H1 (cell line): ENCODE data around the gene PDP2. TPM values are rescaled to one million over a fixed set of nuclear protein-coding genes. Genes with fewer than 3 reads are reported as not detected.

Experiments used
- CTCF ChIA-PET: fragments of 300-600 bp; sonication (Branson Sonifier 250); formaldehyde crosslinking; loops from one replicate; lab custom pipeline; 2021; ENCODE audit not compliant: partially characterized antibody; lab: Charles Lee
- POLR2A ChIA-PET: fragments of 300-600 bp; sonication (Branson Sonifier 250); formaldehyde crosslinking; loops from one replicate; lab custom pipeline; 2021; ENCODE audit warnings: inconsistent platforms; ENCODE audit not compliant: partially characterized antibody; lab: Charles Lee
- DNase-seq, 2 experiments: peaks; one replicate each; pipeline versions ENCODE4 v3.0.0 to v3.0.0-alpha.2; 2010 to 2022; ENCODE audit warnings: low spot score in 2 of 2, low read depth in 1 of 2, mixed read lengths in 1 of 2
- FAIRE-seq: peaks from 2 replicates; lab custom pipeline; 2011; peaks lifted over from hg19 to GRCh38; lab: Jason Lieb, UNC
- H2AFZ ChIP-seq: 2 replicates; pipeline ENCODE4 v1.8.1; 2012; ENCODE audit warnings: low read length, inconsistent platforms
- H2AK5ac ChIP-seq: 2 replicates; pipeline ENCODE4 v1.6.1; 2013; ENCODE audit warnings: low read depth, low read length
- H2BK120ac ChIP-seq: replicated peaks from 2 replicates; pipeline ENCODE3; 2013; ENCODE audit warnings: low read depth, low read length, inconsistent platforms
- H2BK12ac ChIP-seq: 2 replicates; pipeline ENCODE4 v1.6.1; 2013; ENCODE audit warnings: low read depth, low read length
- H2BK15ac ChIP-seq: 2 replicates; pipeline ENCODE4 v1.6.1; 2013; ENCODE audit warnings: low read length
- H2BK20ac ChIP-seq: 2 replicates; pipeline ENCODE4 v1.6.1; 2013; ENCODE audit warnings: low read length
- H2BK5ac ChIP-seq: 2 replicates; pipeline ENCODE4 v1.6.1; 2013; ENCODE audit warnings: low read depth, low read length
- H3K14ac ChIP-seq: 2 replicates; pipeline ENCODE4 v1.6.1; 2013; ENCODE audit warnings: inconsistent platforms; ENCODE audit not compliant: insufficient read length
- H3K18ac ChIP-seq: 2 replicates; pipeline ENCODE4 v1.6.1; 2013; ENCODE audit warnings: low read length; ENCODE audit errors: extremely low read depth
- H3K23ac ChIP-seq: 2 replicates; pipeline ENCODE4 v1.6.1; 2013; ENCODE audit warnings: inconsistent platforms; ENCODE audit not compliant: insufficient read length
- H3K23me2 ChIP-seq: 2 replicates; pipeline ENCODE4 v1.6.1; 2013; ENCODE audit warnings: low read depth, low read length
- H3K27ac ChIP-seq: 2 replicates; pipeline ENCODE4 v1.6.1; 2011; ENCODE audit warnings: low read depth, low read length, inconsistent platforms
- H3K27me3 ChIP-seq, 4 experiments: replicated peaks in 1 of 4; 1 replicate in 1 of 4; 2 replicates in 3 of 4; pipeline versions ENCODE4 v1.6.1 to v1.8.1; 2011 to 2013; ENCODE audit warnings: low read length in 3 of 4, mild to moderate bottlenecking in 3 of 4, inconsistent platforms in 2 of 4, mixed read lengths in 2 of 4, moderate library complexity in 1 of 4; ENCODE audit not compliant: control insufficient read depth in 3 of 4, insufficient read depth in 3 of 4; ENCODE audit errors: extremely low read depth in 1 of 4
- H3K36me3 ChIP-seq, 4 experiments: 2 replicates each; pipeline versions ENCODE4 v1.6.1 to v1.8.1; 2011 to 2013; ENCODE audit warnings: mild to moderate bottlenecking in 4 of 4, low read length in 3 of 4, moderate library complexity in 2 of 4, control low read depth in 1 of 4, inconsistent platforms in 1 of 4; ENCODE audit not compliant: insufficient read depth in 4 of 4, control insufficient read depth in 2 of 4
- H3K4ac ChIP-seq: replicated peaks from 2 replicates; pipeline ENCODE3; 2013; ENCODE audit warnings: low read length, low read depth, mixed read lengths, inconsistent platforms; ENCODE audit not compliant: insufficient read length
- H3K4me1 ChIP-seq, 4 experiments: replicated peaks in 1 of 4; 1 replicate in 1 of 4; 2 replicates in 3 of 4; pipeline versions ENCODE4 v1.6.1 to v1.8.1; 2011 to 2013; ENCODE audit warnings: low read length in 3 of 4, inconsistent platforms in 2 of 4, mixed read lengths in 1 of 4; ENCODE audit not compliant: insufficient read depth in 4 of 4, control insufficient read depth in 3 of 4
- H3K4me2 ChIP-seq, 2 experiments: 2 replicates each; pipeline versions ENCODE4 v1.6.1 to v1.8.1; 2011 to 2013; ENCODE audit warnings: low read depth in 2 of 2, low read length in 2 of 2, control low read depth in 1 of 2, inconsistent platforms in 1 of 2, mild to moderate bottlenecking in 1 of 2; ENCODE audit not compliant: insufficient read depth in 1 of 2
- H3K4me3 ChIP-seq, 4 experiments: fragments of 200-600, 300-600 bp in 1 of 4; sonication (generic), shearing (Covaris generic), sonication (Bioruptor Twin) in 1 of 4; 2 replicates each; pipeline versions ENCODE4 v1.5.1 to v1.8.1; 2011 to 2016; ENCODE audit warnings: low read length in 4 of 4, low read depth in 3 of 4, control low read depth in 2 of 4, inconsistent platforms in 2 of 4, mild to moderate bottlenecking in 2 of 4, mixed read lengths in 1 of 4, moderate library complexity in 1 of 4; ENCODE audit not compliant: insufficient read depth in 2 of 4; ENCODE audit errors: extremely low read depth in 1 of 4
- H3K56ac ChIP-seq: replicated peaks from 2 replicates; pipeline ENCODE3; 2013; ENCODE audit warnings: low read depth, mild to moderate bottlenecking, mixed read lengths, low read length, inconsistent platforms; ENCODE audit not compliant: insufficient read length
- H3K79me1 ChIP-seq: 2 replicates; pipeline ENCODE4 v1.6.1; 2013; ENCODE audit warnings: low read depth, low read length, control low read depth
- H3K79me2 ChIP-seq, 2 experiments: 2 replicates each; pipeline versions ENCODE4 v1.6.1 to v1.8.1; 2012 to 2013; ENCODE audit warnings: low read length in 2 of 2, mild to moderate bottlenecking in 2 of 2, inconsistent platforms in 1 of 2; ENCODE audit not compliant: insufficient read depth in 2 of 2, control insufficient read depth in 1 of 2
- H3K9ac ChIP-seq, 4 experiments: replicated peaks in 1 of 4; 1 replicate in 1 of 4; 2 replicates in 3 of 4; pipeline versions ENCODE4 v1.6.1 to v1.8.1; 2011 to 2013; ENCODE audit warnings: low read depth in 3 of 4, low read length in 3 of 4, control low read depth in 2 of 4, mild to moderate bottlenecking in 2 of 4, moderate library complexity in 2 of 4, inconsistent platforms in 1 of 4; ENCODE audit errors: extremely low read depth in 1 of 4
- H3K9me3 ChIP-seq, 2 experiments: 2 replicates each; pipeline versions ENCODE4 v1.6.1 to v1.8.1; 2012 to 2013; ENCODE audit warnings: mild to moderate bottlenecking in 2 of 2, moderate library complexity in 2 of 2, control low read depth in 1 of 2, inconsistent platforms in 1 of 2, low read depth in 1 of 2, low read length in 1 of 2, mixed read lengths in 1 of 2; ENCODE audit not compliant: insufficient read depth in 2 of 2
- H4K20me1 ChIP-seq, 2 experiments: replicated peaks in 1 of 2; 2 replicates each; pipeline versions ENCODE3 to v1.8.1; 2011 to 2013; ENCODE audit warnings: inconsistent platforms in 2 of 2, low read length in 2 of 2, mild to moderate bottlenecking in 1 of 2; ENCODE audit not compliant: insufficient read depth in 2 of 2, control insufficient read depth in 1 of 2
- H4K5ac ChIP-seq: 2 replicates; pipeline ENCODE4 v1.6.1; 2013; ENCODE audit warnings: low read length, low read depth, mixed read lengths, inconsistent platforms; ENCODE audit not compliant: insufficient read length
- H4K8ac ChIP-seq: 2 replicates; pipeline ENCODE4 v1.8.0; 2013; ENCODE audit warnings: mild to moderate bottlenecking, moderate library complexity, low read length, inconsistent platforms; ENCODE audit not compliant: insufficient read depth; ENCODE audit errors: extremely low read depth
- H4K91ac ChIP-seq: replicated peaks from 2 replicates; pipeline ENCODE3; 2013; ENCODE audit warnings: low read length, mixed read lengths, inconsistent platforms; ENCODE audit not compliant: insufficient read length
- CBX8 ChIP-seq: fragments of 300-800, 300-1000 bp; sonication (generic); IDR thresholded peaks from 2 replicates; pipeline ENCODE4 v1.7.1; 2016; ENCODE audit warnings: low read depth, low read length, borderline replicate concordance
- CHD1 ChIP-seq: IDR thresholded peaks from 2 replicates; pipeline ENCODE4 v1.6.1; 2012; ENCODE audit warnings: low read depth, low read length, improper control_type of control experiment
- EGR1 ChIP-seq: IDR thresholded peaks from 2 replicates; pipeline ENCODE4 v1.6.1; 2011; ENCODE audit warnings: low read depth, low read length, borderline replicate concordance
- GTF2F1 ChIP-seq: IDR thresholded peaks from 2 replicates; pipeline ENCODE4 v1.6.1; 2012; ENCODE audit warnings: low read depth, low read length, improper control_type of control experiment, borderline replicate concordance
- NRF1 ChIP-seq: IDR thresholded peaks from 2 replicates; pipeline ENCODE4 v1.6.1; 2011; ENCODE audit warnings: mild to moderate bottlenecking, low read depth, low read length, improper control_type of control experiment
- RAD21 ChIP-seq, 2 experiments: IDR thresholded peaks in 1 of 2; conservative IDR thresholded peaks in 1 of 2; 2 replicates each; pipeline ENCODE4 v1.6.1; 2011; ENCODE audit warnings: low read depth in 2 of 2, low read length in 2 of 2, improper control_type of control experiment in 1 of 2, inconsistent platforms in 1 of 2, mild to moderate bottlenecking in 1 of 2, moderate library complexity in 1 of 2
- TBP ChIP-seq: IDR thresholded peaks from 2 replicates; pipeline ENCODE4 v1.6.1; 2011; ENCODE audit warnings: low read depth, low read length, improper control_type of control experiment
- YY1 ChIP-seq: IDR thresholded peaks from 2 replicates; pipeline ENCODE4 v1.6.1; 2011; ENCODE audit warnings: low read depth, mild to moderate bottlenecking, low read length
- ZNF274 ChIP-seq: IDR thresholded peaks from 2 replicates; pipeline ENCODE4 v1.7.0; 2012; ENCODE audit warnings: low read length, borderline replicate concordance; ENCODE audit errors: extremely low read depth
- WGBS, 2 experiments: shearing (Covaris generic) in 1 of 2; methylation state at CpG; one replicate each; pipeline versions ENCODE4 v1.1.6 to v1.1.7; 2013 to 2015; ENCODE audit warnings: low lambda C conversion rate in 2 of 2, mixed read lengths in 2 of 2, inconsistent platforms in 1 of 2, low coverage in 1 of 2, missing lambda C conversion rate in 1 of 2; ENCODE audit not compliant: insufficient replicate concordance in 2 of 2, insufficient coverage in 1 of 2, insufficient read length in 1 of 2; ENCODE audit errors: extremely low coverage in 1 of 2, missing lambda C conversion rate in 1 of 2; 5-methylcytosine and 5-hydroxymethylcytosine counted together
- polyA plus RNA-seq, 7 experiments: library from polyadenylated mRNA; depleted of rRNA in 3 of 7; stranded (reverse) in 5 of 7; unstranded in 2 of 7; fragments of >200 nt in 5 of 7; fragments of 200-250 nt in 2 of 7; gene quantifications; 1 replicate in 5 of 7; 2 replicates in 1 of 7; 4 replicates in 1 of 7; pipeline versions ENCODE4 v1.2.1 to v1.2.3, GENCODE V29; 2011 to 2013; ENCODE audit warnings: missing spikeins in 2 of 7, mixed read lengths in 2 of 7
- total RNA-seq: library from RNA; stranded (reverse); fragmentation: NEBNext Ultra II Directional; extraction: Animal tissue kit (Norgen Biotek cat#: 25700); gene quantifications from 2 replicates; pipeline ENCODE4 v1.2.1, GENCODE V29; 2021
- TF ChIP-seq, protein P1 (sequence below): IDR thresholded peaks from 2 replicates; pipeline ENCODE4 v1.6.1; 2011; ENCODE audit warnings: low read length, improper control_type of control experiment

Gene PDP2
- total and polyA plus RNA-seq, 2 of the 8 experiments (the other 6 are each of a cell fraction or from before 2014, with no cell fraction given): 11.7 to 36.5 TPM

DNA sequence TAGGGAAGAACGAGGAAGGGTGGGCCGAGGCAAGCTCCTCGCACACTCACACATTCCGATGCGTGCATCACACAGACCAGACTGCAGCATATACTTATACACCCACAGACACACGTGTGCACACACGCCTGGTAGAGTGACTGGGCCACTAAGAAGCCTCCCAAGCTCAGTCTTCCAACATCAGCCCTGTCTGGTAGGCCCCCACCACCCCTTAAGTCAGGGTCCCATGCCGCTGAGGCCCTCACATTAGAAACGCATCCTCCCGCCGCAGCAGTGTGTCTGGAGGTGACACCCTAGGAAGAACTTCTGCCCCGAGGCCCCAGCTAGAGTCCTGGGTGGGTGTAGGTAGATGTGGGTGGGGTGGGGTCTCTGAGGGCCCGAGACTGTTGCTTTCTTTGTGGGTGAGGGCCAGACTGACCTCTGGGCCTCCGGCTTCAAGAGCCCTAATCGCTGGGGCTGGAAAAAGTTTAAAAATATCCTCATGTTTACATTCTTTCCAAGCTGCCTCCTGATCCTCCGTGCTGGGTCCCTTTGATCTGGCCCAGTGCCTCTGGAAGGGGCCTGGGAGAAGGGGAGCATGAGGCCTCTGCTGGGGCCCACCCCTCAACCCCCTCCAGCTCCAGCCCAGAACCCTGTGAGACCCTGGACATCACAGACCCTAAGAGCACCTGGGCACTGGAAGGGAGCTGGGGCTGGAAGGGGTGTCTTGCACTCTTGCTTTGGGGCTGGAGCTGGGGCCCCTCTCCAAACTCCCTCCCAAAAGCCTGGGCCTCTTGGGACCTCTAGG is 24.7 kb downstream of the PDP2 start:
- Histone ChIP-seq H3K14ac (no peak overlapping the region), H3K4me3 (no peak overlapping the region), H4K91ac (no peak overlapping the region), H3K9ac (no peak overlapping the region), H3K27me3 (no peaks in the 10 kb centered on the region; a peak in 1 of 7 replicates), H3K18ac (no peak overlapping the region; the same call in 1 of the 2 replicates), H2BK15ac (no peak overlapping the region), H2AFZ (no peak overlapping the region), H2BK5ac (no peak overlapping the region), H2BK20ac (no peak overlapping the region), H2BK120ac (no peak overlapping the region), H4K20me1 (no peaks in the 10 kb centered on the region), H3K23ac (no peak overlapping the region), H2BK12ac (no peak overlapping the region), H3K4me2 (no peak overlapping the region), H3K4me1 (peaks cover 0 to 5% (median 3%) of the 10 kb centered on the region in 4 experiments; a peak in 4 of 7 replicates), H2AK5ac (no peak overlapping the region), H3K36me3 (no peaks in the 10 kb centered on the region), H3K56ac (no peak overlapping the region), H3K27ac (no peak overlapping the region), H4K5ac (no peak overlapping the region), H3K23me2 (no peaks in the 10 kb centered on the region), H3K9me3 (no peaks in the 10 kb centered on the region), H3K4ac (no peak overlapping the region), H4K8ac (no peak overlapping the region; the same call in 1 of the 2 replicates), H3K79me2 (no peaks in the 10 kb centered on the region), H3K79me1 (no peaks in the 10 kb centered on the region)
- TF ChIP-seq, protein P1, sequence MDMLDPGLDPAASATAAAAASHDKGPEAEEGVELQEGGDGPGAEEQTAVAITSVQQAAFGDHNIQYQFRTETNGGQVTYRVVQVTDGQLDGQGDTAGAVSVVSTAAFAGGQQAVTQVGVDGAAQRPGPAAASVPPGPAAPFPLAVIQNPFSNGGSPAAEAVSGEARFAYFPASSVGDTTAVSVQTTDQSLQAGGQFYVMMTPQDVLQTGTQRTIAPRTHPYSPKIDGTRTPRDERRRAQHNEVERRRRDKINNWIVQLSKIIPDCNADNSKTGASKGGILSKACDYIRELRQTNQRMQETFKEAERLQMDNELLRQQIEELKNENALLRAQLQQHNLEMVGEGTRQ: no peak
- TF ChIP-seq EGR1 (no peak), CHD1 (no peak), RAD21 (IDR thresholded peaks at IDR 0.05 in 1 of 2, conservative IDR thresholded peaks at IDR 0.05 in 1 of 2; ENCODE audit: low read depth in 2 of 2, low read length in 2 of 2) (no peak), ZNF274 (no peak), GTF2F1 (no peak), NRF1 (no peak), TBP (no peak), YY1 (no peak), CBX8 (no peak)
- POLR2A ChIA-PET: interaction anchor here (0.9 to 1.2 kb wide), 3 partner anchors 15 to 38 kb away, joined by 3 read pairs; no protein-coding TSS in a partner anchor
- CTCF ChIA-PET: interaction anchor here (0.5 to 42.0 kb wide), 8 partner anchors 6 to 223 kb away, joined by 3 to 1009 read pairs (median 4); partner anchors contain the start of genes CDH16, CIAO2B, PDP2 and RRAD
- WGBS, 2 experiments: 85% methylated on average over 11 of the region's 16 CpGs; no CpG with 5 or more reads in 1 of the 2 experiments
- DNase-seq (no peak), FAIRE-seq (no peak)
